Naive thymus-derived CD4-positive, alpha-beta T cell (primary cell): ENCODE results near the gene SLC27A6. TPM values are rescaled to one million over a fixed set of nuclear protein-coding genes. Genes with fewer than 3 reads are reported as not detected.

Experiments
- ATAC-seq: fragments of 150-1000 bp; cut with Tn5 transposase; 2 replicates; pipeline ENCODE4 v1.10.0; 2021; ENCODE audit warnings: mild to moderate bottlenecking, moderate library complexity
- CTCF ChIA-PET: fragments of 350-600 bp; sonication (Branson Sonifier 250); formaldehyde crosslinking; loops from one replicate; lab custom pipeline; 2021; ENCODE audit warnings: antibody characterized with exemption; lab: Charles Lee
- POLR2A ChIA-PET: fragments of 350-600 bp; sonication (Branson Sonifier 250); formaldehyde crosslinking; loops from one replicate; lab custom pipeline; 2021; ENCODE audit warnings: antibody characterized with exemption, inconsistent platforms; lab: Charles Lee
- DNase-seq, 9 donors: peaks; one replicate each; pipeline versions ENCODE4 v3.0.0 to v3.0.0-alpha.2; 2020 to 2022; ENCODE audit warnings: mixed read lengths in 1 of 9
- H3K27ac ChIP-seq: one replicate; pipeline ENCODE4 v1.7.0; 2013; ENCODE audit warnings: mild to moderate bottlenecking, low read depth, low read length, moderate library complexity
- H3K27me3 ChIP-seq, 2 donors: one replicate each; pipeline ENCODE4 v1.7.0; 2013; ENCODE audit warnings: low read length in 2 of 2, mild to moderate bottlenecking in 2 of 2, moderate library complexity in 2 of 2; ENCODE audit not compliant: control insufficient read depth in 2 of 2, insufficient read depth in 2 of 2
- H3K36me3 ChIP-seq, 3 experiments: 1 replicate in 2 of 3; 2 replicates in 1 of 3; pipeline ENCODE4 v1.7.0; 2013; ENCODE audit warnings: low read length in 3 of 3, mild to moderate bottlenecking in 3 of 3, moderate library complexity in 1 of 3; ENCODE audit not compliant: insufficient read depth in 3 of 3, control insufficient read depth in 2 of 3
- H3K4me1 ChIP-seq, 2 donors: one replicate each; pipeline ENCODE4 v1.7.0; 2013; ENCODE audit warnings: low read length in 2 of 2, mild to moderate bottlenecking in 2 of 2, moderate library complexity in 1 of 2; ENCODE audit not compliant: control insufficient read depth in 2 of 2, insufficient read depth in 2 of 2
- H3K4me3 ChIP-seq: 2 replicates; pipeline ENCODE4 v1.7.0; 2013; ENCODE audit warnings: mild to moderate bottlenecking, low read length
- H3K9me3 ChIP-seq, 3 experiments: 1 replicate in 2 of 3; 2 replicates in 1 of 3; pipeline ENCODE4 v1.7.0; 2013; ENCODE audit warnings: low read length in 3 of 3; ENCODE audit not compliant: control insufficient read depth in 2 of 3
- H3K27ac Mint-ChIP-seq, 9 donors: one replicate each; pipeline ENCODE4 v1.8.0; 2020 to 2022; ENCODE audit warnings: mixed read lengths in 9 of 9, mild to moderate bottlenecking in 8 of 9, moderate library complexity in 5 of 9, inconsistent platforms in 2 of 9
- H3K27me3 Mint-ChIP-seq, 5 donors: one replicate each; pipeline ENCODE4 v1.8.0; 2021 to 2022; ENCODE audit warnings: mixed read lengths in 5 of 5, mild to moderate bottlenecking in 1 of 5
- H3K36me3 Mint-ChIP-seq, 5 donors: one replicate each; pipeline ENCODE4 v1.8.0; 2020 to 2022; ENCODE audit warnings: mixed read lengths in 5 of 5, mild to moderate bottlenecking in 3 of 5, inconsistent platforms in 1 of 5
- H3K4me1 Mint-ChIP-seq, 7 donors: one replicate each; pipeline ENCODE4 v1.8.0; 2020 to 2022; ENCODE audit warnings: mixed read lengths in 7 of 7, mild to moderate bottlenecking in 3 of 7, inconsistent platforms in 1 of 7
- H3K4me3 Mint-ChIP-seq, 10 donors: one replicate each; pipeline ENCODE4 v1.8.0; 2020 to 2022; ENCODE audit warnings: mild to moderate bottlenecking in 10 of 10, mixed read lengths in 10 of 10, moderate library complexity in 6 of 10, inconsistent platforms in 2 of 10
- H3K9me3 Mint-ChIP-seq, 11 donors: one replicate each; pipeline ENCODE4 v1.8.0; 2020 to 2022; ENCODE audit warnings: mixed read lengths in 11 of 11, mild to moderate bottlenecking in 4 of 11, inconsistent platforms in 1 of 11, moderate library complexity in 1 of 11
- intact Hi-C, 2 donors: fragments of 100-400 bp; cut with micrococcal nuclease; formaldehyde crosslinking; loops; one replicate each; pipeline ENCODE4 v1.15.1; 2023
- polyA plus RNA-seq, 2 donors: library from polyadenylated mRNA; unstranded; fragments of 300-500 nt; fragmentation: Illumina TruSeq; gene quantifications; one replicate each; pipeline ENCODE4 v1.2.3, GENCODE V29; 2021
- total RNA-seq, 6 experiments: library from RNA in 5 of 6; stranded (reverse) in 5 of 6; gene quantifications; 1 replicate in 5 of 6; 2 replicates in 1 of 6; pipeline ENCODE4 v1.2.3 and lab custom pipeline; 2021 to 2026

SLC27A6 gene
- total and polyA plus RNA-seq, 7 experiments from 2014 or later, result not detected

DNA sequence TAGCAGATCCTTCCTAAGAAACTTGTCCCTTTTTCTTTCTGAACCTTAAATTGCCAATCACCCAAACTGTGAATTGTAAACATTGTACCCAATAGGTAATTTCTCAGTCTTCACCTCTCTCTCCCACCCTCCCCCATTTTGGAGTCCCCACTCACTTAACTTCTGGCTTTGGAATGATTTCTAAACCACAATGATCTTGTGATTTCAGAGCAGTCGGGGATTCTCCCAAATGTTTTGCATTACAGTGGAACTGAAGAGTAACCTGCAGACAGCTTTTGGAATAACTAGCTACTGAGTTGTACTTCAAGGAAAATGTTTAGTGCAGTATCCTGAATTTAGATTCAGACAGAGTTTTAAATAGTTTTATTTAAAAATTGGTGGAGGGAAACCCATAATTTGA, 19.2 kb downstream of the SLC27A6 start:
- no peaks in the 10 kb centered on the region for H3K27me3 ChIP-seq
- H3K36me3 Mint-ChIP-seq, result no peaks in the 10 kb centered on the region
- no peaks in the 10 kb centered on the region for H3K4me1 Mint-ChIP-seq
- H3K9me3 ChIP-seq, result no peaks in the 10 kb centered on the region
- POLR2A ChIA-PET, result no interaction called here
- no peak overlapping the region for H3K4me3 ChIP-seq
- peaks cover 0 to 4% (median 0%) of the 10 kb centered on the region in 5 donors for H3K27me3 Mint-ChIP-seq
- H3K27ac ChIP-seq, result no peak overlapping the region
- intact Hi-C loops, result no loop called here
- no peaks in the 10 kb centered on the region for H3K9me3 Mint-ChIP-seq
- DNase-seq (no peak), ATAC-seq (no peak)
- no peak overlapping the region for H3K27ac Mint-ChIP-seq
- no peaks in the 10 kb centered on the region for H3K36me3 ChIP-seq
- H3K4me1 ChIP-seq, result no peaks in the 10 kb centered on the region
- CTCF ChIA-PET, result no interaction called here
- H3K4me3 Mint-ChIP-seq, result no peak overlapping the region

DNA sequence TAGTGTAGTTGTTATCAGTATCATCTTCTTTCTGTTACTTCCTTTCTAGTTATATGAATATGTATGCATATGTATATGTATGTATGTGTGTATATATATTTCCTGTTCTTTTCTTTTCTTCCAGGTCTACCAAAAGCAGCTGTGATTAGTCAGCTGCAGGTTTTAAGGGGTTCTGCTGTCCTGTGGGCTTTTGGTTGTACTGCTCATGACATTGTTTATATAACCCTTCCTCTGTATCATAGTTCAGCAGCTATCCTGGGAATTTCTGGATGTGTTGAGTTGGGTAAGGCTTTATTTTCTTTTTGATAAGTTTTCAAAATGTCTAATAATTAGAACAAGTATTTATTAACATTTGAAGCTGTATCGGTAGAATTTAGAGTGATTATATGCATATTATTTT, 23.2 kb downstream of the SLC27A6 start:
- H3K27me3 Mint-ChIP-seq, result no peaks in the 10 kb centered on the region
- ATAC-seq (no peak), DNase-seq (no peak)
- H3K9me3 Mint-ChIP-seq, result no peaks in the 10 kb centered on the region
- H3K9me3 ChIP-seq, result no peaks in the 10 kb centered on the region
- CTCF ChIA-PET, result no interaction called here
- no peak overlapping the region for H3K4me3 Mint-ChIP-seq
- H3K36me3 Mint-ChIP-seq, result no peaks in the 10 kb centered on the region
- no peaks in the 10 kb centered on the region for H3K36me3 ChIP-seq
- H3K4me1 Mint-ChIP-seq, result no peaks in the 10 kb centered on the region
- POLR2A ChIA-PET, result no interaction called here
- no peak overlapping the region for H3K27ac ChIP-seq
- H3K27ac Mint-ChIP-seq, result no peak overlapping the region
- H3K27me3 ChIP-seq, result no peaks in the 10 kb centered on the region
- H3K4me3 ChIP-seq, result no peak overlapping the region
- no peaks in the 10 kb centered on the region for H3K4me1 ChIP-seq
- intact Hi-C loops, result no loop called here

- POLR2A ChIA-PET, result no interaction called here
- intact Hi-C loops, result no loop called here
- H3K4me1 ChIP-seq, result no peaks in the 10 kb centered on the region
- no peak overlapping the region for H3K27ac Mint-ChIP-seq
- H3K36me3 Mint-ChIP-seq, result no peaks in the 10 kb centered on the region
- CTCF ChIA-PET, result no interaction called here
- H3K27me3 Mint-ChIP-seq, result peaks cover 0 to 3% (median 0%) of the 10 kb centered on the region in 5 donors
- no peaks in the 10 kb centered on the region for H3K4me1 Mint-ChIP-seq
- no peak overlapping the region for H3K27ac ChIP-seq
- no peak overlapping the region for H3K4me3 ChIP-seq
- H3K9me3 Mint-ChIP-seq, result peaks cover 0 to 4% (median 0%) of the 10 kb centered on the region in 11 donors
- DNase-seq (no peak), ATAC-seq (no peak)
- H3K36me3 ChIP-seq, result no peaks in the 10 kb centered on the region
- no peaks in the 10 kb centered on the region for H3K27me3 ChIP-seq
- no peak overlapping the region for H3K4me3 Mint-ChIP-seq
- H3K9me3 ChIP-seq, result no peaks in the 10 kb centered on the region
Measured at GRCh38 chr5:129001841-129002526, 36.7 kb downstream of the SLC27A6 start.

DNA sequence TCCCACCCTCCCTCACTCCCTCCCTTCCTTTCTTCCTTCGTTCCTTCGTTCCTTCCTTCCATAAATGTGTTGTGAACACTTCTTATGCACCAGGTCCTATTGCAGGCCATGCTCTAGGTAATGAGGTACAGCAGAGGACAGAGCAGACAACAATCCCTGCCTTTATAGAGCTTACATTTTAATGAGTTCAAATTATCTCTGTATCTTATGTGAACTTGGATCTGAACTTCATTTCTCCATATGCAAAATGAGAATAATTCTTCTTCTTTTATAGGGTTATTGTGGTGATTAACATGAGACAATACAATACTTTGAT, 37.2 kb downstream of the SLC27A6 start:
- Histone ChIP-seq H3K27ac (no peak overlapping the region), H3K36me3 (no peaks in the 10 kb centered on the region), H3K4me1 (no peaks in the 10 kb centered on the region), H3K4me3 (no peak overlapping the region), H3K27me3 (no peaks in the 10 kb centered on the region), H3K9me3 (no peaks in the 10 kb centered on the region)
- intact Hi-C loops, result no loop called here
- Mint-ChIP-seq H3K27ac (no peak overlapping the region), H3K36me3 (no peaks in the 10 kb centered on the region), H3K4me3 (no peak overlapping the region), H3K9me3 (peaks cover 0 to 4% (median 0%) of the 10 kb centered on the region in 11 donors), H3K4me1 (no peaks in the 10 kb centered on the region), H3K27me3 (peaks cover 0 to 3% (median 0%) of the 10 kb centered on the region in 5 donors)
- DNase-seq (no peak), ATAC-seq (no peak)
- CTCF ChIA-PET, result no interaction called here
- POLR2A ChIA-PET, result no interaction called here

- no peaks in the 10 kb centered on the region for H3K9me3 ChIP-seq
- H3K27ac ChIP-seq, result no peak overlapping the region
- Mint-ChIP-seq H3K9me3 (peaks cover 0 to 4% (median 0%) of the 10 kb centered on the region in 11 donors), H3K4me3 (no peak overlapping the region), H3K4me1 (no peaks in the 10 kb centered on the region), H3K27ac (no peak overlapping the region), H3K27me3 (peaks cover 0 to 3% (median 0%) of the 10 kb centered on the region in 5 donors), H3K36me3 (no peaks in the 10 kb centered on the region)
- no peaks in the 10 kb centered on the region for H3K36me3 ChIP-seq
- H3K4me3 ChIP-seq, result no peak overlapping the region
- DNase-seq (no peak), ATAC-seq (no peak)
- ChIA-PET CTCF (no interaction called here), POLR2A (no interaction called here)
- H3K27me3 ChIP-seq, result no peaks in the 10 kb centered on the region
- intact Hi-C loops, result no loop called here
- H3K4me1 ChIP-seq, result no peaks in the 10 kb centered on the region
Measured at GRCh38 chr5:129003232-129003631, 37.9 kb downstream of the SLC27A6 start.

DNA sequence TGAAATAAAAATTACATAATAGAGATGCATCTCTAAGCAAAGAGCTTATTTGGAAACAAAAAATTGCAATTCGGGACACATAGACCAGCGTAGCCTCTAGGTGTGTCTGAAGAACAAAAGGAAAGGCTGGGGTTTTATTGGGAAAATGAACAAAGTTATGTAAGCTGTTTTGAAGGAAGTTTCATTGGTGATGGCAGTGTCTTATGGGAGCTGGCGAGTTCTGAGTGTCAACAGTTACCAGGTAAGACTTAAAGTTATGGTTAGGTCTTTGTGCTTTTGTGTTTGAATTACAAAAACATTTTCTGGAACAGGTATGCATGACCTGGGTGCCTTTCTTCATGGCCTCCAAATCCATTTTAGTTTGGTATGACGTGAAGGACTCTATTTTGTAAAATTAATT, 48.9 kb downstream of the SLC27A6 start:
- Histone ChIP-seq H3K27me3 (no peaks in the 10 kb centered on the region), H3K9me3 (no peaks in the 10 kb centered on the region), H3K4me3 (no peak overlapping the region), H3K27ac (no peak overlapping the region), H3K4me1 (no peaks in the 10 kb centered on the region), H3K36me3 (no peaks in the 10 kb centered on the region)
- H3K4me1 Mint-ChIP-seq, result no peaks in the 10 kb centered on the region
- CTCF ChIA-PET, result no interaction called here
- peaks cover 0 to 6% (median 0%) of the 10 kb centered on the region in 11 donors for H3K9me3 Mint-ChIP-seq
- H3K27me3 Mint-ChIP-seq, result peaks cover 0 to 13% (median 9%) of the 10 kb centered on the region in 5 donors
- no peak for ATAC-seq
- no peak overlapping the region for H3K27ac Mint-ChIP-seq
- intact Hi-C loops, result no loop called here
- DNase-seq, result no peak
- POLR2A ChIA-PET, result no interaction called here
- no peaks in the 10 kb centered on the region for H3K36me3 Mint-ChIP-seq
- no peak overlapping the region for H3K4me3 Mint-ChIP-seq

- no peak overlapping the region for H3K27ac ChIP-seq
- Mint-ChIP-seq H3K4me3 (no peak overlapping the region), H3K4me1 (no peaks in the 10 kb centered on the region), H3K27me3 (peaks cover 0 to 18% (median 15%) of the 10 kb centered on the region in 5 donors), H3K27ac (no peak overlapping the region), H3K9me3 (no peaks in the 10 kb centered on the region), H3K36me3 (no peaks in the 10 kb centered on the region)
- DNase-seq, result no peak
- H3K4me1 ChIP-seq, result no peaks in the 10 kb centered on the region
- H3K36me3 ChIP-seq, result no peaks in the 10 kb centered on the region
- intact Hi-C loops, result no loop called here
- no peak overlapping the region for H3K4me3 ChIP-seq
- ChIA-PET POLR2A (no interaction called here), CTCF (no interaction called here)
- no peaks in the 10 kb centered on the region for H3K27me3 ChIP-seq
- ATAC-seq, result no peak
- H3K9me3 ChIP-seq, result no peaks in the 10 kb centered on the region
Measured at GRCh38 chr5:129018837-129019236, 53.5 kb downstream of the SLC27A6 start.
